Activated T-cell treated with anti-CD3 and anti-CD28 coated beads for 48 hours (primary cell): ENCODE results near the gene CHRNA7.

Experiments used
- DNase-seq: peaks from one replicate; pipeline ENCODE4 v3.0.0-alpha.2; 2020; ENCODE audit warnings: low read depth

The CHRNA7 gene

GRCh38 chr15:32029862-32030781, at the start of gene CHRNA7:
TSS of gene CHRNA7 (plus strand) at chr15:32030515. CDS start at chr15:32030595, 80 bp downstream.
- peak; percentile 29 for DNase-seq

GRCh38 chr15:31985607-31986006, 44.7 kb upstream of the CHRNA7 start:
- no peak for DNase-seq

- DNase-seq = no peak
These were observed 37.3 kb upstream of the CHRNA7 start for GRCh38 chr15:31993062-31993461.

GRCh38 chr15:31997711-31998110, 32.6 kb upstream of the CHRNA7 start:
- no peak for DNase-seq

GRCh38 chr15:32003558-32003957, 26.8 kb upstream of the CHRNA7 start:
- DNase-seq = no peak

GRCh38 chr15:32004249-32004648, 26.1 kb upstream of the CHRNA7 start:
- no peak for DNase-seq

GRCh38 chr15:32007355-32007960, 22.9 kb upstream of the CHRNA7 start:
- no peak for DNase-seq

- no peak for DNase-seq
These were observed 15.4 kb upstream of the CHRNA7 start for GRCh38 chr15:32014953-32015352.

GRCh38 chr15:32020156-32020555, 10.2 kb upstream of the CHRNA7 start:
- DNase-seq = no peak

- DNase-seq = no peak
These were observed 1.4 kb upstream of the CHRNA7 start for GRCh38 chr15:32028921-32029320.

- no peak for DNase-seq
These were observed 880 bp upstream of the CHRNA7 start for GRCh38 chr15:32029409-32029861.

GRCh38 chr15:32030795-32031194, 480 bp downstream of the CHRNA7 start:
- DNase-seq = no peak

- DNase-seq = no peak
These were observed 3.0 kb downstream of the CHRNA7 start for GRCh38 chr15:32033186-32033890.

- no peak for DNase-seq
These were observed 3.8 kb downstream of the CHRNA7 start for GRCh38 chr15:32034106-32034505.

GRCh38 chr15:32035285-32035684, 5.0 kb downstream of the CHRNA7 start:
- DNase-seq = no peak

- DNase-seq = no peak
These were observed 6.7 kb downstream of the CHRNA7 start for GRCh38 chr15:32036971-32037370.

GRCh38 chr15:32041294-32041693, 11.0 kb downstream of the CHRNA7 start:
- no peak for DNase-seq

- no peak for DNase-seq
These were observed 12.1 kb downstream of the CHRNA7 start for GRCh38 chr15:32042269-32042972.

GRCh38 chr15:32053719-32054118, 23.4 kb downstream of the CHRNA7 start:
- DNase-seq = no peak

GRCh38 chr15:32057876-32058425, 27.6 kb downstream of the CHRNA7 start:
- DNase-seq = no peak

- no peak for DNase-seq
These were observed 30.4 kb downstream of the CHRNA7 start for GRCh38 chr15:32060706-32061105.

GRCh38 chr15:32067115-32067514, 36.8 kb downstream of the CHRNA7 start:
- DNase-seq = no peak
